ENCODE data around the gene HNF1B.
A peak's percentile ranks its signal among the peaks of the same experiment; 100 is the strongest.

HNF1B gene

GRCh38 chr17:37708616-37709212 lies 36.1 kb downstream of the HNF1B start:
- Histone ChIP-seq H3K9me3 (no peaks in the 10 kb centered on the region), H3K27ac (no peak overlapping the region), H3K4me1 (peaks cover 32% of the 10 kb centered on the region), H3K4me2 (peak overlapping the region; percentile 26), H3K4me3 (no peak overlapping the region), H3K36me3 (no peaks in the 10 kb centered on the region), H4K20me1 (no peaks in the 10 kb centered on the region), H3K9ac (no peak overlapping the region), H3K27me3 (no peaks in the 10 kb centered on the region)
- TF ChIP-seq Cebpa-rat (IDR thresholded peaks at IDR 0.05), result no peak

- no peaks in the 10 kb centered on the region for H3K27me3 ChIP-seq
- peak overlapping the region; percentile 26; the same call in 1 of the 2 replicates for H3K4me2 ChIP-seq
- H3K9me3 ChIP-seq, result no peaks in the 10 kb centered on the region
- H4K20me1 ChIP-seq, result no peaks in the 10 kb centered on the region
- H3K4me1 ChIP-seq, result peaks cover 26% of the 10 kb centered on the region
- H3K27ac ChIP-seq, result no peak overlapping the region
- H3K4me3 ChIP-seq, result no peak overlapping the region
- no peak overlapping the region for H3K9ac ChIP-seq
- TF ChIP-seq Cebpa-rat (IDR thresholded peaks at IDR 0.05), result no peak
- H3K36me3 ChIP-seq, result no peaks in the 10 kb centered on the region
Measured at GRCh38 chr17:37708008-37708615, 36.7 kb downstream of the HNF1B start.

GRCh38 chr17:37706446-37706845 lies 38.4 kb downstream of the HNF1B start:
- H3K9ac ChIP-seq, result no peak overlapping the region
- no peak overlapping the region for H3K27ac ChIP-seq
- H3K4me3 ChIP-seq, result no peak overlapping the region
- H3K4me2 ChIP-seq, result peak overlapping the region; percentile 19; the same call in 1 of the 2 replicates
- H3K9me3 ChIP-seq, result no peaks in the 10 kb centered on the region
- H3K36me3 ChIP-seq, result no peaks in the 10 kb centered on the region
- no peaks in the 10 kb centered on the region for H4K20me1 ChIP-seq
- H3K4me1 ChIP-seq, result peaks cover 18% of the 10 kb centered on the region
- H3K27me3 ChIP-seq, result no peaks in the 10 kb centered on the region
- no peak for TF ChIP-seq Cebpa-rat (IDR thresholded peaks at IDR 0.05)

GRCh38 chr17:37702598-37702997 lies 42.3 kb downstream of the HNF1B start:
- Histone ChIP-seq H3K27ac (no peak overlapping the region), H3K4me3 (no peak overlapping the region), H3K36me3 (no peaks in the 10 kb centered on the region), H3K27me3 (no peaks in the 10 kb centered on the region), H3K9ac (no peak overlapping the region), H3K9me3 (no peaks in the 10 kb centered on the region), H3K4me2 (no peak overlapping the region), H4K20me1 (no peaks in the 10 kb centered on the region), H3K4me1 (peaks cover 12% of the 10 kb centered on the region)
- no peak for TF ChIP-seq Cebpa-rat (IDR thresholded peaks at IDR 0.05)

- H3K4me1 ChIP-seq, result peaks cover 10% of the 10 kb centered on the region
- no peaks in the 10 kb centered on the region for H3K27me3 ChIP-seq
- TF ChIP-seq Cebpa-rat (IDR thresholded peaks at IDR 0.05), result no peak
- no peaks in the 10 kb centered on the region for H4K20me1 ChIP-seq
- no peak overlapping the region for H3K9ac ChIP-seq
- no peak overlapping the region for H3K27ac ChIP-seq
- H3K4me2 ChIP-seq, result no peak overlapping the region
- no peaks in the 10 kb centered on the region for H3K36me3 ChIP-seq
- H3K4me3 ChIP-seq, result no peak overlapping the region
- no peaks in the 10 kb centered on the region for H3K9me3 ChIP-seq
Measured at GRCh38 chr17:37701496-37701898, 43.4 kb downstream of the HNF1B start.

- Histone ChIP-seq H4K20me1 (no peaks in the 10 kb centered on the region), H3K27me3 (no peaks in the 10 kb centered on the region), H3K27ac (no peak overlapping the region), H3K4me2 (no peak overlapping the region), H3K36me3 (no peaks in the 10 kb centered on the region), H3K4me3 (no peak overlapping the region), H3K9me3 (no peaks in the 10 kb centered on the region), H3K9ac (no peak overlapping the region), H3K4me1 (peaks cover 7% of the 10 kb centered on the region; the same call in 1 of the 2 replicates)
- no peak for TF ChIP-seq Cebpa-rat (IDR thresholded peaks at IDR 0.05)
Measured at GRCh38 chr17:37700881-37701280, 44.0 kb downstream of the HNF1B start.

- Histone ChIP-seq H4K20me1 (no peaks in the 10 kb centered on the region), H3K4me1 (peaks cover 12% of the 10 kb centered on the region; the same call in 1 of the 2 replicates), H3K27me3 (no peaks in the 10 kb centered on the region), H3K9me3 (peaks cover 8% of the 10 kb centered on the region; the same call in 1 of the 2 replicates), H3K4me2 (no peak overlapping the region), H3K9ac (no peak overlapping the region), H3K36me3 (no peaks in the 10 kb centered on the region), H3K27ac (no peak overlapping the region), H3K4me3 (no peak overlapping the region)
- no peak for TF ChIP-seq Cebpa-rat (IDR thresholded peaks at IDR 0.05)
Measured at GRCh38 chr17:37699285-37699973, 45.4 kb downstream of the HNF1B start.

- no peak overlapping the region for H3K4me2 ChIP-seq
- H3K4me1 ChIP-seq, result peaks cover 15% of the 10 kb centered on the region
- H3K36me3 ChIP-seq, result no peaks in the 10 kb centered on the region
- no peak overlapping the region for H3K27ac ChIP-seq
- H3K27me3 ChIP-seq, result no peaks in the 10 kb centered on the region
- no peak for TF ChIP-seq Cebpa-rat (IDR thresholded peaks at IDR 0.05)
- no peaks in the 10 kb centered on the region for H4K20me1 ChIP-seq
- no peak overlapping the region for H3K4me3 ChIP-seq
- no peak overlapping the region for H3K9ac ChIP-seq
- peaks cover 8% of the 10 kb centered on the region; the same call in 1 of the 2 replicates for H3K9me3 ChIP-seq
Measured at GRCh38 chr17:37698911-37699255, 46.0 kb downstream of the HNF1B start.

- no peaks in the 10 kb centered on the region for H3K36me3 ChIP-seq
- no peak overlapping the region for H3K9ac ChIP-seq
- no peak for TF ChIP-seq Cebpa-rat (IDR thresholded peaks at IDR 0.05)
- H3K4me3 ChIP-seq, result no peak overlapping the region
- no peak overlapping the region for H3K4me2 ChIP-seq
- H3K27me3 ChIP-seq, result no peaks in the 10 kb centered on the region
- H3K4me1 ChIP-seq, result peaks cover 21% of the 10 kb centered on the region
- H4K20me1 ChIP-seq, result no peaks in the 10 kb centered on the region
- peaks cover 8% of the 10 kb centered on the region; the same call in 1 of the 2 replicates for H3K9me3 ChIP-seq
- H3K27ac ChIP-seq, result no peak overlapping the region
Measured at GRCh38 chr17:37698132-37698910, 46.5 kb downstream of the HNF1B start.

Data from BLaER1 (cell line).